A549 (cell line): ENCODE results near the gene ABI3BP. TPM values are rescaled to one million over a fixed set of nuclear protein-coding genes. Genes with fewer than 3 reads are reported as not detected.

Experiments
- ATAC-seq, 2 experiments: fragments of 200-7000 bp in 1 of 2; fragments of >200 bp in 1 of 2; cut with Nextera tagmentation in 1 of 2; cut with Tn5 transposase in 1 of 2; 3 replicates each; pipeline versions ENCODE4 v1.8.0 to v1.9.1; 2018 to 2020; ENCODE audit warnings: mild to moderate bottlenecking in 1 of 2, moderate library complexity in 1 of 2
- CTCF ChIA-PET: fragments of 300-600 bp; sonication (Branson Sonifier 250); formaldehyde crosslinking; extraction: SDS; loops from one replicate; lab custom pipeline; 2021; ENCODE audit warnings: antibody characterized with exemption, inconsistent platforms; lab: Yijun Ruan, JAX
- POLR2A ChIA-PET: fragments of 350-600 bp; formaldehyde crosslinking; extraction: SDS; loops from one replicate; lab custom pipeline; 2021; ENCODE audit warnings: antibody characterized with exemption, inconsistent platforms; lab: Yijun Ruan, JAX
- DNase-seq, 2 experiments: peaks; one replicate each; pipeline versions ENCODE4 v3.0.0 to v3.0.0-alpha.2; 2011 to 2016; ENCODE audit warnings: low read depth in 1 of 2, low spot score in 1 of 2
- FAIRE-seq: peaks from 2 replicates; lab custom pipeline; 2011; peaks lifted over from hg19 to GRCh38; lab: Jason Lieb, UNC
- H3K27ac ChIP-seq, 2 experiments: fragments of >200 bp; sonication (Bioruptor Twin); formaldehyde crosslinking; 3 replicates each; pipeline ENCODE4 v1.5.1; 2016 to 2017
- H3K4me1 ChIP-seq: fragments of >200 bp; sonication (Bioruptor Twin); formaldehyde crosslinking; 3 replicates; pipeline ENCODE4 v1.6.1; 2016
- H3K4me2 ChIP-seq: fragments of >200 bp; sonication (Bioruptor Twin); formaldehyde crosslinking; 3 replicates; pipeline ENCODE4 v1.6.1; 2016
- H3K4me3 ChIP-seq: fragments of >200 bp; sonication (Bioruptor Twin); formaldehyde crosslinking; 3 replicates; pipeline ENCODE4 v1.5.1; 2016
- H3K9me3 ChIP-seq: fragments of >200 bp; sonication (Bioruptor Twin); formaldehyde crosslinking; 3 replicates; pipeline ENCODE4 v1.6.1; 2016
- BHLHE40 ChIP-seq: IDR thresholded peaks from 2 replicates; pipeline ENCODE4 v1.6.1; 2012; ENCODE audit warnings: low read depth, low read length, inconsistent platforms
- CTCF ChIP-seq: fragments of >200 bp; sonication (Bioruptor Twin); formaldehyde crosslinking; IDR thresholded peaks from 3 replicates; pipeline ENCODE4 v1.5.1; 2016
- EP300 ChIP-seq, 2 experiments: fragments of >200 bp; sonication (Bioruptor Twin); formaldehyde crosslinking; IDR thresholded peaks; 2 replicates in 1 of 2; 3 replicates in 1 of 2; pipeline ENCODE4 v1.6.1; 2016 to 2017
- FOSB ChIP-seq: fragments of 250-450 bp; sonication (Bioruptor Pico); IDR thresholded peaks from 2 replicates; pipeline ENCODE4 v1.5.0; 2020; ENCODE audit warnings: mild to moderate bottlenecking, moderate library complexity
- HOXB13 ChIP-seq: fragments of 250-450 bp; sonication (Bioruptor Pico); IDR thresholded peaks from 2 replicates; pipeline ENCODE4 v1.5.0; 2020; ENCODE audit warnings: low read depth, mild to moderate bottlenecking, moderate library complexity
- HOXB5 ChIP-seq: fragments of 250-450 bp; sonication (Bioruptor Pico); IDR thresholded peaks from 2 replicates; pipeline ENCODE4 v1.5.0; 2020; ENCODE audit warnings: mild to moderate bottlenecking, moderate library complexity
- MAFK ChIP-seq: fragments of 450-650 bp; IDR thresholded peaks from 2 replicates; pipeline ENCODE4 v1.6.1; 2014; ENCODE audit not compliant: partially characterized antibody
- MAZ ChIP-seq: fragments of 150-350 bp; IDR thresholded peaks from 2 replicates; pipeline ENCODE4 v1.6.1; 2014; ENCODE audit warnings: antibody characterized with exemption, low read depth, low read length, borderline replicate concordance
- MYC ChIP-seq: IDR thresholded peaks from 2 replicates; pipeline ENCODE4 v1.6.1; 2012; ENCODE audit warnings: mild to moderate bottlenecking, inconsistent platforms, low read length, improper control_type of control experiment, borderline replicate concordance
- NFE2L2 ChIP-seq: fragments of 150-350 bp; conservative IDR thresholded peaks from 2 replicates; pipeline ENCODE4 v1.6.1; 2014; ENCODE audit warnings: low read length
- NPAS2 ChIP-seq: fragments of 250-450 bp; sonication (Bioruptor Pico); IDR thresholded peaks from 2 replicates; pipeline ENCODE4 v1.8.0; 2022; ENCODE audit warnings: mild to moderate bottlenecking, moderate library complexity, borderline replicate concordance
- RAD21 ChIP-seq, 2 experiments: fragments of >200 bp in 1 of 2; sonication (Bioruptor Twin) in 1 of 2; formaldehyde crosslinking in 1 of 2; IDR thresholded peaks in 1 of 2; conservative IDR thresholded peaks in 1 of 2; 2 replicates in 1 of 2; 3 replicates in 1 of 2; pipeline ENCODE4 v1.6.1; 2012 to 2018; ENCODE audit warnings: inconsistent platforms in 1 of 2
- RARB ChIP-seq: fragments of 250-450 bp; sonication (Bioruptor Pico); IDR thresholded peaks from 2 replicates; pipeline ENCODE4 v1.8.0; 2021; ENCODE audit warnings: mild to moderate bottlenecking, moderate library complexity
- RNF2 ChIP-seq: fragments of 200-600 bp; sonication (generic); IDR thresholded peaks from 2 replicates; pipeline ENCODE4 v1.6.1; 2016; ENCODE audit warnings: low read depth, mild to moderate bottlenecking, antibody characterized with exemption, moderate library complexity, borderline replicate concordance
- ZC3H11A ChIP-seq: fragments of 450-650 bp; IDR thresholded peaks from 2 replicates; pipeline ENCODE4 v1.6.1; 2014; ENCODE audit warnings: antibody characterized with exemption, mild to moderate bottlenecking
- ZFP36 ChIP-seq: fragments of 450-650 bp; IDR thresholded peaks from 2 replicates; pipeline ENCODE4 v1.6.1; 2014; ENCODE audit warnings: borderline replicate concordance; ENCODE audit not compliant: partially characterized antibody
- ZSCAN20 ChIP-seq: fragments of 250-450 bp; sonication (Bioruptor Pico); IDR thresholded peaks from 2 replicates; pipeline ENCODE4 v1.8.0; 2022; ENCODE audit warnings: mild to moderate bottlenecking, moderate library complexity
- WGBS: methylation state at CpG from one replicate; pipeline ENCODE4 v1.1.6; 2017; ENCODE audit errors: missing lambda C conversion rate; 5-methylcytosine and 5-hydroxymethylcytosine counted together
- polyA plus RNA-seq, 4 experiments: library from polyadenylated mRNA; depleted of rRNA in 3 of 4; stranded (reverse); fragments of >200 nt; fragmentation: RNase III in 1 of 4; extraction: RNeasy Plus Mini Kit Qiagen cat#74134 plus additional on column Dnase treatment in 1 of 4; gene quantifications; 2 replicates in 3 of 4; 3 replicates in 1 of 4; pipeline ENCODE4 v1.2.3, GENCODE V29; 2011 to 2017
- TF ChIP-seq, protein P1 (sequence below): fragments of 200-600 bp; sonication (generic); IDR thresholded peaks from 2 replicates; pipeline ENCODE4 v1.6.1; 2016; ENCODE audit warnings: antibody characterized with exemption, mild to moderate bottlenecking, moderate library complexity
- TF ChIP-seq, protein P2 (sequence below): IDR thresholded peaks from 2 replicates; pipeline ENCODE4 v1.6.1; 2012

Gene ABI3BP
- polyA plus RNA-seq, 2 of the 4 experiments (the other 2 are of a cell fraction): 1.3 to 1.8 TPM

DNA sequence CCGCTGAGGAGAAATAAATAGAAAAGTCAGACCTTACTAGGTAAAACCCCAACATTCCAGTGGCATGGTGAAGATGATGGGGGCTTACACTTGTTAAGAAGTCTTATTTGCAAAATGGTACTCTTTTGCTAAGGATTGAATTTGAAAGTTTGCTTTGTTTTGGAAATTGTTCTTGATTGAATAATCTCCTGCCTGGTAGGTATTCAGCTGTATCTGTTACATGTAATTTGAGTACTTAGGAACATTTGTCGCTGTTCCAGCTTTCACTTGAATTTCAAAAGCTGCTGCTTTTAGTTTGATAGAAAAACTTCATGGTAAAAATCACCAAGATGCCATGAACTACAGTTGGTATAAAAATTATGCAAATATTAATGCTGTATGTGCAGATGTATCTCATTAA lies 239.4 kb downstream of the ABI3BP start (continued):
- TF ChIP-seq, protein P1, sequence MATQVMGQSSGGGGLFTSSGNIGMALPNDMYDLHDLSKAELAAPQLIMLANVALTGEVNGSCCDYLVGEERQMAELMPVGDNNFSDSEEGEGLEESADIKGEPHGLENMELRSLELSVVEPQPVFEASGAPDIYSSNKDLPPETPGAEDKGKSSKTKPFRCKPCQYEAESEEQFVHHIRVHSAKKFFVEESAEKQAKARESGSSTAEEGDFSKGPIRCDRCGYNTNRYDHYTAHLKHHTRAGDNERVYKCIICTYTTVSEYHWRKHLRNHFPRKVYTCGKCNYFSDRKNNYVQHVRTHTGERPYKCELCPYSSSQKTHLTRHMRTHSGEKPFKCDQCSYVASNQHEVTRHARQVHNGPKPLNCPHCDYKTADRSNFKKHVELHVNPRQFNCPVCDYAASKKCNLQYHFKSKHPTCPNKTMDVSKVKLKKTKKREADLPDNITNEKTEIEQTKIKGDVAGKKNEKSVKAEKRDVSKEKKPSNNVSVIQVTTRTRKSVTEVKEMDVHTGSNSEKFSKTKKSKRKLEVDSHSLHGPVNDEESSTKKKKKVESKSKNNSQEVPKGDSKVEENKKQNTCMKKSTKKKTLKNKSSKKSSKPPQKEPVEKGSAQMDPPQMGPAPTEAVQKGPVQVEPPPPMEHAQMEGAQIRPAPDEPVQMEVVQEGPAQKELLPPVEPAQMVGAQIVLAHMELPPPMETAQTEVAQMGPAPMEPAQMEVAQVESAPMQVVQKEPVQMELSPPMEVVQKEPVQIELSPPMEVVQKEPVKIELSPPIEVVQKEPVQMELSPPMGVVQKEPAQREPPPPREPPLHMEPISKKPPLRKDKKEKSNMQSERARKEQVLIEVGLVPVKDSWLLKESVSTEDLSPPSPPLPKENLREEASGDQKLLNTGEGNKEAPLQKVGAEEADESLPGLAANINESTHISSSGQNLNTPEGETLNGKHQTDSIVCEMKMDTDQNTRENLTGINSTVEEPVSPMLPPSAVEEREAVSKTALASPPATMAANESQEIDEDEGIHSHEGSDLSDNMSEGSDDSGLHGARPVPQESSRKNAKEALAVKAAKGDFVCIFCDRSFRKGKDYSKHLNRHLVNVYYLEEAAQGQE: no peak

DNA sequence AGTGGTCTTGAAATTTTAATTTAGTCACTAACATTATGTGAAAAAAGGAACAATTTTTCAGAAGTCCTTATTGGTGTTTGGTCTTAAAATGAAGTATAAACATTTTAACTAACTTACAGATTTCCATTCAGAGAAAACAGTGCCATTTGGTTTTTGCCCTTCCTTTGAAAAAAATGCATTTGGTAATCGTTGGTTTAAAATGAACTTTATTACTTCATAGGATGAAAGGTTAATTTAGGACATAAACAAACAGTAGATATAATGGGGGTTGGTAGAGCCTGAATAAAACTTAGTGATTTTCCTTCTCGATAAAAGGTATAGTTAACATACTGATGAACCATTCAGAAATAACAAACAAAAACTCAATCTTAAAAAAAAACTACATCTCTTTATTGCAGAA lies 244.3 kb downstream of the ABI3BP start:
- no peaks in the 10 kb centered on the region for H3K4me1 ChIP-seq
- H3K27ac ChIP-seq: no peak overlapping the region
- no peak overlapping the region for H3K4me2 ChIP-seq
- DNase-seq (no peak), FAIRE-seq (no peak), ATAC-seq (no peak)
- 45% methylated on average over 2 of the region's 2 CpGs for WGBS
- H3K9me3 ChIP-seq: no peaks in the 10 kb centered on the region
- POLR2A ChIA-PET: no interaction called here
- no peak for TF ChIP-seq MYC
- no peak for TF ChIP-seq EP300 (IDR thresholded peaks at IDR 0.05)
- TF ChIP-seq HOXB5 (CRISPR knock-in tag): no peak
- TF ChIP-seq, protein P1: no peak
- TF ChIP-seq, protein P2, sequence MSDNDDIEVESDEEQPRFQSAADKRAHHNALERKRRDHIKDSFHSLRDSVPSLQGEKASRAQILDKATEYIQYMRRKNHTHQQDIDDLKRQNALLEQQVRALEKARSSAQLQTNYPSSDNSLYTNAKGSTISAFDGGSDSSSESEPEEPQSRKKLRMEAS: no peak
- TF ChIP-seq FOSB (CRISPR knock-in tag): no peak
- TF ChIP-seq ZFP36: no peak
- TF ChIP-seq HOXB13 (CRISPR knock-in tag): no peak
- TF ChIP-seq NFE2L2: no peak
- TF ChIP-seq BHLHE40: no peak
- TF ChIP-seq RNF2: no peak
- TF ChIP-seq ZSCAN20 (CRISPR knock-in tag): no peak
- TF ChIP-seq MAZ: no peak
- TF ChIP-seq RAD21 (conservative IDR thresholded peaks at IDR 0.05 in 1 of 2, IDR thresholded peaks at IDR 0.05 in 1 of 2): no peak
- TF ChIP-seq NPAS2 (CRISPR knock-in tag): no peak
- no peak for TF ChIP-seq CTCF
- TF ChIP-seq ZC3H11A: no peak
- no peak for TF ChIP-seq MAFK
- TF ChIP-seq RARB (CRISPR knock-in tag): no peak
- no peak overlapping the region for H3K4me3 ChIP-seq
- CTCF ChIA-PET: no interaction called here
